HL-60 (cell line): ENCODE results near the gene AHRR.

Experiments used
- GABPA ChIP-seq: IDR thresholded peaks from 2 replicates; pipeline ENCODE4 v1.6.1; 2012; ENCODE audit warnings: low read depth
- POLR2AphosphoS5 ChIP-seq: IDR thresholded peaks from 2 replicates; pipeline ENCODE4 v1.6.1; 2012; ENCODE audit warnings: low read depth
- TF ChIP-seq, protein P1 (sequence below): IDR thresholded peaks from one replicate; pipeline ENCODE4 v1.5.1; 2011; ENCODE audit warnings: low read length, control low read depth, inconsistent platforms; ENCODE audit not compliant: insufficient read depth

DNA sequence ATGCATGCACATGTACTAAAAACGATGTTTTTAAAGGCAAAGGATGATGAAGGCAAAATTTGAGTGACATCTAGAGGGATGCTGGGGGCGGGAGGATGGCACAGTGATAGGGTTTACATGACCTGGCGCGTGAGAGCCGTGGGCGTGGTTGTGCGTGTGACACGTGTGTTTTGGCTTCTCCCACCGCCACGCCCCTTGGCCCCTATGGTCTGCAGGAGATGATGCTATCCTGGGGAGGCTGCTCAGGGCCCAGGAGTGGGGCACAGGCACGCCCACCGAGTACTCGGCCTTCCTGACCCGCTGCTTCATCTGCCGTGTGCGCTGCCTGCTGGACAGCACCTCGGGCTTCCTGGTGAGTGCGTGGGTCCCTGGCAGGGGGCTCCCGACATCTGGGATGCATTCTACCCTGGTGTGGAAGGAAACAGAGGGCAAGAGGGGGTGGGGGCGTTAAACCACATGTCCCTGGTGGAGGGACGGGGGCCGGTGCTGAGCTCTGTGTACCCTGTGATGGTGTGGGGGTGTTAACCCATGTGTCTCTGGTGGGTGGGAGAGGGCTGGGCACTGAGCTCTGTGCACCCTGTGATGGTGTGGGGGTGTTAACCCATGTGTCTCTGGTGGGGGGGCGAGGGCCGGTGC, 102.2 kb downstream of the AHRR start:
- TF ChIP-seq, protein P1, sequence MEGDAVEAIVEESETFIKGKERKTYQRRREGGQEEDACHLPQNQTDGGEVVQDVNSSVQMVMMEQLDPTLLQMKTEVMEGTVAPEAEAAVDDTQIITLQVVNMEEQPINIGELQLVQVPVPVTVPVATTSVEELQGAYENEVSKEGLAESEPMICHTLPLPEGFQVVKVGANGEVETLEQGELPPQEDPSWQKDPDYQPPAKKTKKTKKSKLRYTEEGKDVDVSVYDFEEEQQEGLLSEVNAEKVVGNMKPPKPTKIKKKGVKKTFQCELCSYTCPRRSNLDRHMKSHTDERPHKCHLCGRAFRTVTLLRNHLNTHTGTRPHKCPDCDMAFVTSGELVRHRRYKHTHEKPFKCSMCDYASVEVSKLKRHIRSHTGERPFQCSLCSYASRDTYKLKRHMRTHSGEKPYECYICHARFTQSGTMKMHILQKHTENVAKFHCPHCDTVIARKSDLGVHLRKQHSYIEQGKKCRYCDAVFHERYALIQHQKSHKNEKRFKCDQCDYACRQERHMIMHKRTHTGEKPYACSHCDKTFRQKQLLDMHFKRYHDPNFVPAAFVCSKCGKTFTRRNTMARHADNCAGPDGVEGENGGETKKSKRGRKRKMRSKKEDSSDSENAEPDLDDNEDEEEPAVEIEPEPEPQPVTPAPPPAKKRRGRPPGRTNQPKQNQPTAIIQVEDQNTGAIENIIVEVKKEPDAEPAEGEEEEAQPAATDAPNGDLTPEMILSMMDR = no peak
- TF ChIP-seq POLR2AphosphoS5 (no peak; the same call in 1 of the 2 replicates), GABPA (no peak)
